Loucy (cell line): ENCODE data around the gene ZER1.

Experiments used
- H2AFZ ChIP-seq: fragments of 200-600 bp; sonication (generic); 2 replicates; pipeline ENCODE4 v1.6.0; 2016; ENCODE audit warnings: antibody characterized with exemption, mild to moderate bottlenecking, low read length, moderate library complexity
- H3F3A ChIP-seq: fragments of 200-600 bp; 2 replicates; pipeline ENCODE4 v1.6.0; 2016; ENCODE audit warnings: antibody characterized with exemption, low read depth, mild to moderate bottlenecking
- H3K27me3 ChIP-seq: fragments of 200-600 bp; sonication (generic); 2 replicates; pipeline ENCODE4 v1.6.1; 2014; ENCODE audit warnings: low read length, mild to moderate bottlenecking; ENCODE audit not compliant: insufficient read depth, poor library complexity, severe bottlenecking
- H3K36me3 ChIP-seq: fragments of 200-600 bp; sonication (generic); 2 replicates; pipeline ENCODE4 v1.6.1; 2016; ENCODE audit warnings: low read length; ENCODE audit not compliant: insufficient read depth
- H3K4me1 ChIP-seq: fragments of 200-600 bp; sonication (generic); 2 replicates; pipeline ENCODE4 v1.5.1; 2014; ENCODE audit warnings: low read length, mild to moderate bottlenecking; ENCODE audit not compliant: insufficient read depth, poor library complexity, severe bottlenecking
- H3K4me2 ChIP-seq: fragments of 200-600 bp; sonication (generic); 2 replicates; pipeline ENCODE4 v1.6.0; 2014; ENCODE audit warnings: antibody characterized with exemption, low read length, low read depth, mild to moderate bottlenecking; ENCODE audit not compliant: poor library complexity, severe bottlenecking
- H3K4me3 ChIP-seq: fragments of 200-600 bp; sonication (generic); 2 replicates; pipeline ENCODE4 v1.5.1; 2014; ENCODE audit warnings: low read length, mild to moderate bottlenecking, mixed read lengths; ENCODE audit not compliant: poor library complexity, severe bottlenecking
- H3K79me2 ChIP-seq: fragments of 200-600 bp; sonication (generic); 2 replicates; pipeline ENCODE4 v1.6.1; 2014; ENCODE audit warnings: low read length; ENCODE audit not compliant: insufficient read depth
- H3K9ac ChIP-seq: fragments of 200-600 bp; sonication (generic); 2 replicates; pipeline ENCODE4 v1.6.0; 2014; ENCODE audit warnings: mild to moderate bottlenecking, low read depth, low read length, moderate library complexity; ENCODE audit not compliant: poor library complexity, severe bottlenecking
- H3K9me2 ChIP-seq: fragments of 200-600 bp; sonication (generic); replicated peaks from 2 replicates; pipeline ENCODE4 v1.6.1; 2016; ENCODE audit warnings: low read depth, low read length, mixed read lengths
- H3K9me3 ChIP-seq: fragments of 200-600 bp; sonication (generic); 2 replicates; pipeline ENCODE4 v1.6.1; 2014; ENCODE audit warnings: mild to moderate bottlenecking, antibody characterized with exemption, low read length, low read depth; ENCODE audit not compliant: insufficient read depth
- H4K20me1 ChIP-seq: fragments of 200-600 bp; sonication (generic); 2 replicates; pipeline ENCODE4 v1.6.0; 2014; ENCODE audit warnings: antibody characterized with exemption, low read length, mild to moderate bottlenecking; ENCODE audit not compliant: insufficient read depth, poor library complexity, severe bottlenecking
- CTCF ChIP-seq: fragments of 200-600 bp; sonication (generic); conservative IDR thresholded peaks from 2 replicates; pipeline ENCODE4 v1.5.1; 2014; ENCODE audit warnings: mild to moderate bottlenecking, antibody characterized with exemption, low read length
- EZH2phosphoT487 ChIP-seq: fragments of 200-600 bp; IDR thresholded peaks from 2 replicates; pipeline ENCODE4 v1.6.1; 2018; ENCODE audit warnings: antibody characterized with exemption, mild to moderate bottlenecking, moderate library complexity, borderline replicate concordance

ZER1 gene

GRCh38 chr9:128787659-128788058 is 15.9 kb upstream of the ZER1 start:
- H3K4me1 ChIP-seq, result peaks cover 6% of the 10 kb centered on the region
- H3K36me3 ChIP-seq, result peaks cover 5% of the 10 kb centered on the region; the same call in 1 of the 2 replicates
- H3K79me2 ChIP-seq, result peaks cover 18% of the 10 kb centered on the region; the same call in 1 of the 2 replicates
- no peaks in the 10 kb centered on the region for H3K9me2 ChIP-seq
- no peaks in the 10 kb centered on the region for H4K20me1 ChIP-seq
- H3K4me3 ChIP-seq, result peak overlapping the region; percentile 96
- H3K9me3 ChIP-seq, result no peaks in the 10 kb centered on the region
- H2AFZ ChIP-seq, result peak overlapping the region; percentile 80; the same call in 1 of the 2 replicates
- peak overlapping the region; percentile 81 for H3K9ac ChIP-seq
- H3K4me2 ChIP-seq, result peak overlapping the region; percentile 80
- TF ChIP-seq EZH2phosphoT487, result no peak
- H3F3A ChIP-seq, result no peaks in the 10 kb centered on the region
- H3K27me3 ChIP-seq, result no peaks in the 10 kb centered on the region

GRCh38 chr9:128786681-128787601 is 15.2 kb upstream of the ZER1 start, which contains the start of gene TBC1D13:
Gene TBC1D13 (plus strand): TSS chr9:128787253. CDS start chr9:128787354, 101 bp downstream.
- no peaks in the 10 kb centered on the region for H3K9me2 ChIP-seq
- H4K20me1 ChIP-seq, result no peaks in the 10 kb centered on the region
- H3K36me3 ChIP-seq, result peaks cover 2% of the 10 kb centered on the region; the same call in 1 of the 2 replicates
- no peaks in the 10 kb centered on the region for H3F3A ChIP-seq
- no peaks in the 10 kb centered on the region for H3K9me3 ChIP-seq
- H3K4me1 ChIP-seq, result peaks cover 6% of the 10 kb centered on the region
- peaks cover 18% of the 10 kb centered on the region; the same call in 1 of the 2 replicates for H3K79me2 ChIP-seq
- peak within 1 kb of the TSS; percentile 96 for H2AFZ ChIP-seq
- no peaks in the 10 kb centered on the region for H3K27me3 ChIP-seq
- peak within 1 kb of the TSS; percentile 84 for H3K4me2 ChIP-seq
- TF ChIP-seq EZH2phosphoT487 (no peak), CTCF (no peak)
- H3K9ac ChIP-seq, result peak within 1 kb of the TSS; percentile 81
- H3K4me3 ChIP-seq, result peak within 1 kb of the TSS; percentile 96

GRCh38 chr9:128785427-128785826 is 13.7 kb upstream of the ZER1 start:
- Histone ChIP-seq H3K79me2 (peaks cover 18% of the 10 kb centered on the region; the same call in 1 of the 2 replicates), H3K36me3 (no peaks in the 10 kb centered on the region), H3K27me3 (no peaks in the 10 kb centered on the region), H3K9me3 (no peaks in the 10 kb centered on the region), H3F3A (no peaks in the 10 kb centered on the region), H3K9me2 (no peaks in the 10 kb centered on the region), H3K4me2 (no peak overlapping the region), H3K4me3 (no peak overlapping the region), H4K20me1 (no peaks in the 10 kb centered on the region), H3K4me1 (peaks cover 6% of the 10 kb centered on the region), H3K9ac (no peak overlapping the region), H2AFZ (no peak overlapping the region)
- TF ChIP-seq EZH2phosphoT487 (no peak), CTCF (no peak)
